ENCODE data around the gene ATP5MG. TPM values are rescaled to one million over a fixed set of nuclear protein-coding genes. Genes with fewer than 3 reads are reported as not detected.

ATP5MG gene
- total RNA-seq, 4 donors from 2014 or later = 26.6 to 70.0 (median 49.7) TPM

DNA sequence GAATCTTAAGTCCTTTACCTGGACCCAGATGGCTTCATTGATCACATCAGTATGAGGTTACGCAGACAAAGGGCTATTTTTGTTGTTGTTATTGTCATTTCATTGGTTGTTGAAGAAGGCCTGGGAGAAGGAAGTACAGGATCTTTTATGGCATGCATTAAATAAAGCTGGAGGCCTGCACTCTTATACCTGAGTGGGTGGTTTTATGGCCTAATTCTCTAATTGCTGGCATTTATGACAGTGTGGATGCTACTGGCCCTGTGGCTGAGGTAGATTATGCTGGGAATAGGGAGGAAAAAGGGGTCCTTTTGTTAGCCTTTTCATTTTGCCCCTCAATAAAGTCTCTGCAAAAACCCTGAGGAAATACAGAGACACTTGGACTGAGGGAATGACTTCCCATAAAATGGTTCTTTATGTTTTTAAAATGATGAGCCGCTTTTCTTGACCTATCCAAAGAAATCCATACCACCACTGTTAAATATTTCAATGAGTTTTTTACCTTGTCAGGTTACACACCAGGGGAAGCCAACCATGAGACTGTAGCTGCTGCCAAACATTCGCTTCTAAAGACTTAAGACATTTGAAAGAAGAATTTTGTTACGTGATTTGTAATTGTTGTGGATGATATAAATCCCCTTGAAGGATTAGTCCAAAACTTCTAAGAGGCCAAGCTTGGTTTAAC, 41.6 kb downstream of the ATP5MG start:
- no peak overlapping the region for H3K27ac ChIP-seq
- DNase-seq (ENCODE audit: low spot score in 2 of 2) = no peak
- TF ChIP-seq POLR2A (IDR thresholded peaks at IDR 0.05) (no peak), POLR2AphosphoS5 (IDR thresholded peaks at IDR 0.05) (no peak), CTCF (IDR thresholded peaks at IDR 0.05) (no peak), EP300 (IDR thresholded peaks at IDR 0.05) (no peak)
- no peak overlapping the region for H3K4me3 ChIP-seq
- peaks cover 56% of the 10 kb centered on the region for H3K4me1 ChIP-seq
- H3K9me3 ChIP-seq = no peaks in the 10 kb centered on the region
- WGBS = 80% methylated on average over 4 of the region's 4 CpGs
- H3K27me3 ChIP-seq = no peaks in the 10 kb centered on the region
- no peaks in the 10 kb centered on the region for H3K36me3 ChIP-seq

DNA sequence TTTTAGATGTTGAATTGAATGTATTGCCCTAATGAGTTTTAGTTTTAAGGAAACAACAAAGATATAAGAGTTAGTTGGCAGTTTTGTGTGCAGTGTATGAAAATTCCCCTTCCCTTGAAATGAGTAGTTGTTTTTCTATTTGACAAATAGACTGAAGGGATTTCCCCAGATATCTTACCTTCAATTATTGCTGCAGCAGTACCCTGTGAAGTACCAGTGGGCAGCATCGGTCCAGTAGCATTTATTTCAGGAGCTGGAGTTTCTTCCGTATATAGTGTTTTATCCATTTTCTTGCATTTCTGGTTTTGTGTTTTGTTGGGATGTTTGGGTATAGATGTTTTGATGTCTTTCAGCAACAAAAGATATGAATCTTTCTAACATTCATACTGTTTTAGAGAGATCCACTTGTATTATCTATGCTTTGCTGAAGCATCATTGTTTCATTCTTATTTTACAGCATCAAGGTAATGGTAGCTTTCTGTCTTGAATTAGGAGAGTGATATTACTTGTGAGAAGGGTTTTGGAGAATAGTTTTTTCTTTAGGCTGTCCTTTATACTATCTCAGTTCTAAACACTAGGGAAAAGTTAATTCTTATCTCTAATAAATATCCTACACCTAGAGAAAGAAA, 42.3 kb downstream of the ATP5MG start:
- no peak overlapping the region for H3K4me3 ChIP-seq
- no peak for DNase-seq (ENCODE audit: low spot score in 2 of 2)
- no peak for TF ChIP-seq CTCF (IDR thresholded peaks at IDR 0.05)
- no peaks in the 10 kb centered on the region for H3K36me3 ChIP-seq
- H3K4me1 ChIP-seq = peaks cover 52% of the 10 kb centered on the region
- no peaks in the 10 kb centered on the region for H3K9me3 ChIP-seq
- H3K27ac ChIP-seq = no peak overlapping the region
- 86% methylated on average over 2 of the region's 2 CpGs for WGBS
- H3K27me3 ChIP-seq = no peaks in the 10 kb centered on the region

DNA sequence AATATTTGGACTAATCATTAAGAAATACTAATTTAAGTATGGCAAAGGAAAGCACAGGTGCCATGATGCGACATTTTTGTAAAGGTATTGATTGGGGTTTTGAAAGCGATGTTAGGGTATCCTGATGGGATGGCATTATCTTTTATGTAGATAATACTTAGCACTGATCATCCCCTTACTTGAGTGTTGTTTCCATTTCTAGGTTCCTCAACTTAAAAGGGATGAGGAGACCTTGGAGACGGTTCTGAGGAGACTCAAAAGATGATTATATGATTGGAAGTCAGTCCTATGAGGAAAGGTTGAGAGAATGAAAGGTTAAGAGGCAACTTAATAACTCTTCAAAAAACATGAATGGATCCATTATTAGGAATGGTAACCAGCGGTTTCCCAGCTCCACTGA, 46.0 kb downstream of the ATP5MG start:
- peaks cover 28% of the 10 kb centered on the region for H3K4me1 ChIP-seq
- H3K27me3 ChIP-seq = no peaks in the 10 kb centered on the region

GRCh38 chr11:118448294-118448693, 46.9 kb downstream of the ATP5MG start:
- Histone ChIP-seq H3K9me3 (no peaks in the 10 kb centered on the region), H3K36me3 (peaks cover 5% of the 10 kb centered on the region), H3K4me3 (no peak overlapping the region), H3K27ac (no peak overlapping the region), H3K4me1 (peaks cover 19% of the 10 kb centered on the region), H3K27me3 (no peaks in the 10 kb centered on the region)
- DNase-seq (ENCODE audit: low spot score in 2 of 2) = no peak
- no peak for TF ChIP-seq POLR2A (IDR thresholded peaks at IDR 0.05)
- no peak for TF ChIP-seq EP300 (IDR thresholded peaks at IDR 0.05)
- TF ChIP-seq POLR2AphosphoS5 (IDR thresholded peaks at IDR 0.05) = no peak
- TF ChIP-seq CTCF (IDR thresholded peaks at IDR 0.05) = no peak

More for the DNA sequence above, 46.0 kb downstream of the ATP5MG start:
- TF ChIP-seq EP300 (IDR thresholded peaks at IDR 0.05) = no peak
- TF ChIP-seq POLR2AphosphoS5 (IDR thresholded peaks at IDR 0.05) = no peak
- TF ChIP-seq POLR2A (IDR thresholded peaks at IDR 0.05) = no peak
- no peak for TF ChIP-seq CTCF (IDR thresholded peaks at IDR 0.05)
- WGBS = 94% methylated on average over 4 of the region's 4 CpGs
- no peak overlapping the region for H3K4me3 ChIP-seq
- peaks cover 5% of the 10 kb centered on the region for H3K36me3 ChIP-seq
- H3K27ac ChIP-seq = no peak overlapping the region
- no peak for DNase-seq (ENCODE audit: low spot score in 2 of 2)
- no peaks in the 10 kb centered on the region for H3K9me3 ChIP-seq

DNA sequence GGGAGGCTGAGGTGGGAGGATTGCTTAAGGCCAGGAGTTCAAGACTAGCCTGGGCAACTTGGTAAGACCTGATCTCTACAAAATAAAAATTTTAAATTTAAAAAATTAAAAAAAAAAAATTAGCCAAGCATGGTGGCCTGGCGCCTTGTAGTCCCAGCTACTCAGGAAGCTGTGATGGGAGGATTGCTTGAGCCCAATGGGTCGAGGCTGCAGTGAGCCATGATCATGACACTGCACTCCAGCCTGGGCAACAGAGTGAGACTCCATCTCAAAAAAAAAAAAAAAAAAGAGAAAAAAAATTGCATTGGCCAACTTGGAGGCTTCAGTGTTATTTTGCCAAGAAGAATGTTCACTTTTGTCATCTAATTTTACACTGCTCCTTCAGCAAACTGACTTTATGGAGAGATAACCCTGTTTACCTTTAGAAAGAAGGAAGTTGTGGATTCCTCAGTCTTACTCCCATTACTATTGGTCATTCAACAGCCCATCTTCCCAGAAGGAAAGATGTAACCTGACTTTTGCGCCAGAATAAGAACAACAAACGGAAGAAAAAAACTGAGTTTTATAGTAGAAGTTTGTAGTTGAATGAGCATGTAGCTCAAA, 48.0 kb downstream of the ATP5MG start:
- Histone ChIP-seq H3K36me3 (peaks cover 5% of the 10 kb centered on the region), H3K4me3 (no peak overlapping the region), H3K27me3 (no peaks in the 10 kb centered on the region), H3K4me1 (peaks cover 16% of the 10 kb centered on the region), H3K27ac (no peak overlapping the region), H3K9me3 (no peaks in the 10 kb centered on the region)
- no peak for DNase-seq (ENCODE audit: low spot score in 2 of 2)
- 73% methylated on average over 4 of the region's 4 CpGs for WGBS
- no peak for TF ChIP-seq EP300 (IDR thresholded peaks at IDR 0.05)
- TF ChIP-seq POLR2AphosphoS5 (IDR thresholded peaks at IDR 0.05) = no peak
- no peak for TF ChIP-seq POLR2A (IDR thresholded peaks at IDR 0.05)
- no peak for TF ChIP-seq CTCF (IDR thresholded peaks at IDR 0.05)

Data from suprapubic skin (tissue), 4 donors.